ENCODE data around the gene LRP1B.

GRCh38 chr2:141301551-141301950 lies 829.3 kb downstream of the LRP1B start:
- TF ChIP-seq, protein P1, sequence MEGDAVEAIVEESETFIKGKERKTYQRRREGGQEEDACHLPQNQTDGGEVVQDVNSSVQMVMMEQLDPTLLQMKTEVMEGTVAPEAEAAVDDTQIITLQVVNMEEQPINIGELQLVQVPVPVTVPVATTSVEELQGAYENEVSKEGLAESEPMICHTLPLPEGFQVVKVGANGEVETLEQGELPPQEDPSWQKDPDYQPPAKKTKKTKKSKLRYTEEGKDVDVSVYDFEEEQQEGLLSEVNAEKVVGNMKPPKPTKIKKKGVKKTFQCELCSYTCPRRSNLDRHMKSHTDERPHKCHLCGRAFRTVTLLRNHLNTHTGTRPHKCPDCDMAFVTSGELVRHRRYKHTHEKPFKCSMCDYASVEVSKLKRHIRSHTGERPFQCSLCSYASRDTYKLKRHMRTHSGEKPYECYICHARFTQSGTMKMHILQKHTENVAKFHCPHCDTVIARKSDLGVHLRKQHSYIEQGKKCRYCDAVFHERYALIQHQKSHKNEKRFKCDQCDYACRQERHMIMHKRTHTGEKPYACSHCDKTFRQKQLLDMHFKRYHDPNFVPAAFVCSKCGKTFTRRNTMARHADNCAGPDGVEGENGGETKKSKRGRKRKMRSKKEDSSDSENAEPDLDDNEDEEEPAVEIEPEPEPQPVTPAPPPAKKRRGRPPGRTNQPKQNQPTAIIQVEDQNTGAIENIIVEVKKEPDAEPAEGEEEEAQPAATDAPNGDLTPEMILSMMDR (IDR thresholded peaks at IDR 0.05; ENCODE audit: control extremely low read depth in 1 of 3, insufficient read depth in 1 of 3, low read depth in 1 of 3, low read length in 3 of 3), result no peak
- TF ChIP-seq POU5F1 (IDR thresholded peaks at IDR 0.05; ENCODE audit: low read depth, low read length), result no peak
- no peak for TF ChIP-seq EZH2 (IDR thresholded peaks at IDR 0.05; ENCODE audit: low read depth, low read length, severe bottlenecking)

Data from H1 (cell line).